Tibial nerve (tissue), 4 donors: ENCODE results near the gene YWHAH. TPM values are rescaled to one million over a fixed set of nuclear protein-coding genes. Genes with fewer than 3 reads are reported as not detected.

ENCODE experiments used
- DNase-seq, 2 donors: peaks; one replicate each; pipeline ENCODE4 v3.0.0-alpha.2; 2019; ENCODE audit warnings: low spot score in 2 of 2
- H3K27ac ChIP-seq, 4 donors: fragments of 200-600 bp; sonication (generic) in 3 of 4; one replicate each; pipeline ENCODE4 v1.5.1; 2017 to 2019; ENCODE audit warnings: mild to moderate bottlenecking in 1 of 4
- H3K27me3 ChIP-seq, 2 donors: fragments of 200-600 bp; sonication (generic) in 1 of 2; one replicate each; pipeline versions ENCODE4 v1.5.1 to v1.6.0; 2017 to 2019
- H3K36me3 ChIP-seq, 3 donors: fragments of 200-600 bp; sonication (generic); one replicate each; pipeline ENCODE4 v1.5.1; 2018 to 2019
- H3K4me1 ChIP-seq, 4 donors: fragments of 200-600 bp; sonication (generic) in 3 of 4; one replicate each; pipeline ENCODE4 v1.5.1; 2017 to 2019
- H3K4me3 ChIP-seq, 4 donors: fragments of 200-600 bp; sonication (generic) in 3 of 4; one replicate each; pipeline ENCODE4 v1.5.1; 2017 to 2019; ENCODE audit warnings: mild to moderate bottlenecking in 1 of 4, moderate library complexity in 1 of 4
- H3K9me3 ChIP-seq, 4 donors: fragments of 200-600 bp; sonication (generic) in 3 of 4; one replicate each; pipeline ENCODE4 v1.5.1; 2017 to 2019
- CTCF ChIP-seq, 5 experiments: fragments of 200-600 bp in 3 of 5; fragments of 450-650 bp in 2 of 5; sonication (generic) in 3 of 5; IDR thresholded peaks; one replicate each; pipeline ENCODE4 v1.5.1; 2016 to 2019; ENCODE audit warnings: antibody characterized with exemption in 5 of 5, mild to moderate bottlenecking in 3 of 5, moderate library complexity in 2 of 5
- EP300 ChIP-seq, 2 donors: sonication (generic); formaldehyde crosslinking; IDR thresholded peaks; one replicate each; pipeline ENCODE4 v1.6.1; 2017; ENCODE audit warnings: antibody characterized with exemption in 2 of 2, mild to moderate bottlenecking in 1 of 2
- POLR2A ChIP-seq, 2 donors: fragments of 450-650 bp; IDR thresholded peaks; one replicate each; pipeline ENCODE4 v1.6.1; 2017; ENCODE audit warnings: antibody characterized with exemption in 2 of 2, mild to moderate bottlenecking in 2 of 2, moderate library complexity in 2 of 2
- WGBS, 2 donors: methylation state at CpG; one replicate each; pipeline ENCODE4 v1.1.5; 2018; 5-methylcytosine and 5-hydroxymethylcytosine counted together
- total RNA-seq, 4 donors: library from RNA; depleted of rRNA; stranded (reverse); fragments of >200 nt; gene quantifications; one replicate each; pipeline ENCODE4 v1.1.0, GENCODE V29; 2016

Gene YWHAH
- total RNA-seq, 4 donors from 2014 or later, result 66.3 to 102 (median 98.0) TPM

GRCh38 chr22:31952472-31952871 lies 8.1 kb downstream of the YWHAH start:
- Histone ChIP-seq H3K4me3 (no peak overlapping the region), H3K36me3 (peaks cover 0 to 41% (median 0%) of the 10 kb centered on the region in 3 donors), H3K27me3 (no peaks in the 10 kb centered on the region), H3K9me3 (no peaks in the 10 kb centered on the region), H3K4me1 (peaks cover 0 to 67% (median 40%) of the 10 kb centered on the region in 4 donors), H3K27ac (peak overlapping the region in 2 of 4 donors; percentile 68 to 78)
- no peak for DNase-seq
- 34 to 48% methylated on average over 2 of the region's 2 CpGs for WGBS, 2 donors
- TF ChIP-seq EP300 (IDR thresholded peaks at IDR 0.05) (no peak), CTCF (IDR thresholded peaks at IDR 0.05) (no peak)

DNA sequence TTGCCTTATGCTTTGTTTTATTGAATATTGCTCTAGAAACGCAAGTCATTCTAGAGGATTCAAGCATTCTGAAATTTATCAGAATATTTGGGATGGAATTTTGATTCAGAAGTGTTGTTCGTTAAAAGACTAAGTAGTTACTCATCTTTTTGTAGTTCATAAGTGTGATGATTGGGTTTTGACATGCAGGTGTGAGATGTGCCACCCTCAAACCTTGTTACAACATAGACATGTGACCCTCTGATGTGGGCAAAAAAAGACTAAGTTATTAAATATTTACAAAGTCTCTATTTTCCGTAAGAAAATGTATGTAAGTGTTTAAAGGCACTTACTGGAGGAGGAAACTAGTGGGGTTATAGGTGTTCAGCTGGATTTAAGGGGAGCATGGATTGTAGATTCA lies 8.9 kb downstream of the YWHAH start:
- no peak for TF ChIP-seq CTCF (IDR thresholded peaks at IDR 0.05)
- no peak for TF ChIP-seq EP300 (IDR thresholded peaks at IDR 0.05)
- TF ChIP-seq POLR2A (IDR thresholded peaks at IDR 0.05), result no peak
- DNase-seq, result no peak
- no peaks in the 10 kb centered on the region for H3K27me3 ChIP-seq
- peak overlapping the region; percentile 11 to 78 (median 48) for H3K27ac ChIP-seq
- peaks cover 0 to 59% (median 37%) of the 10 kb centered on the region in 4 donors for H3K4me1 ChIP-seq
- H3K9me3 ChIP-seq, result no peaks in the 10 kb centered on the region
- peaks cover 0 to 41% (median 0%) of the 10 kb centered on the region in 3 donors for H3K36me3 ChIP-seq
- H3K4me3 ChIP-seq, result no peak overlapping the region
- WGBS, 2 donors, result 82 to 89% methylated on average over 3 of the region's 3 CpGs

- DNase-seq, result no peak
- Histone ChIP-seq H3K4me3 (no peak overlapping the region), H3K9me3 (no peaks in the 10 kb centered on the region), H3K36me3 (peaks cover 0 to 33% (median 0%) of the 10 kb centered on the region in 3 donors), H3K4me1 (peaks cover 0 to 54% (median 34%) of the 10 kb centered on the region in 4 donors), H3K27me3 (no peaks in the 10 kb centered on the region), H3K27ac (peak overlapping the region in 3 of 4 donors; percentile 7 to 62 (median 30))
- WGBS, 2 donors, result 70 to 80% methylated on average over 11 of the region's 11 CpGs
- TF ChIP-seq EP300 (IDR thresholded peaks at IDR 0.05) (peak in 1 of 2 donors; percentile 51), CTCF (IDR thresholded peaks at IDR 0.05) (no peak)
Observed at GRCh38 chr22:31954535-31955523, 10.5 kb downstream of the YWHAH start.

DNA sequence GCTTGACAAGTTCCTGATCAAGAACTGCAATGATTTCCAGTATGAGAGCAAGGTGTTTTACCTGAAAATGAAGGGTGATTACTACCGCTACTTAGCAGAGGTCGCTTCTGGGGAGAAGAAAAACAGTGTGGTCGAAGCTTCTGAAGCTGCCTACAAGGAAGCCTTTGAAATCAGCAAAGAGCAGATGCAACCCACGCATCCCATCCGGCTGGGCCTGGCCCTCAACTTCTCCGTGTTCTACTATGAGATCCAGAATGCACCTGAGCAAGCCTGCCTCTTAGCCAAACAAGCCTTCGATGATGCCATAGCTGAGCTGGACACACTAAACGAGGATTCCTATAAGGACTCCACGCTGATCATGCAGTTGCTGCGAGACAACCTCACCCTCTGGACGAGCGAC lies 12.0 kb downstream of the YWHAH start:
- Histone ChIP-seq H3K4me1 (peaks cover 0 to 48% (median 25%) of the 10 kb centered on the region in 4 donors), H3K9me3 (no peaks in the 10 kb centered on the region), H3K36me3 (peaks cover 0 to 33% (median 0%) of the 10 kb centered on the region in 3 donors), H3K4me3 (no peak overlapping the region), H3K27me3 (no peaks in the 10 kb centered on the region), H3K27ac (no peak overlapping the region)
- no peak for TF ChIP-seq CTCF (IDR thresholded peaks at IDR 0.05)
- no peak for TF ChIP-seq POLR2A (IDR thresholded peaks at IDR 0.05)
- no peak for TF ChIP-seq EP300 (IDR thresholded peaks at IDR 0.05)
- 90 to 92% methylated on average over 12 of the region's 12 CpGs for WGBS, 2 donors
- DNase-seq, result no peak
